H1 (cell line): ENCODE measurements around the gene KYNU. TPM values are rescaled to one million over a fixed set of nuclear protein-coding genes. Genes with fewer than 3 reads are reported as not detected.

Experiments used
- CTCF ChIA-PET: fragments of 300-600 bp; sonication (Branson Sonifier 250); formaldehyde crosslinking; loops from one replicate; lab custom pipeline; 2021; ENCODE audit not compliant: partially characterized antibody; lab: Charles Lee
- POLR2A ChIA-PET: fragments of 300-600 bp; sonication (Branson Sonifier 250); formaldehyde crosslinking; loops from one replicate; lab custom pipeline; 2021; ENCODE audit warnings: inconsistent platforms; ENCODE audit not compliant: partially characterized antibody; lab: Charles Lee
- DNase-seq, 2 experiments: peaks; one replicate each; pipeline versions ENCODE4 v3.0.0 to v3.0.0-alpha.2; 2010 to 2022; ENCODE audit warnings: low spot score in 2 of 2, low read depth in 1 of 2, mixed read lengths in 1 of 2
- FAIRE-seq: peaks from 2 replicates; lab custom pipeline; 2011; peaks lifted over from hg19 to GRCh38; lab: Jason Lieb, UNC
- H2AFZ ChIP-seq: 2 replicates; pipeline ENCODE4 v1.8.1; 2012; ENCODE audit warnings: low read length, inconsistent platforms
- H2AK5ac ChIP-seq: 2 replicates; pipeline ENCODE4 v1.6.1; 2013; ENCODE audit warnings: low read depth, low read length
- H2BK120ac ChIP-seq: replicated peaks from 2 replicates; pipeline ENCODE3; 2013; ENCODE audit warnings: low read depth, low read length, inconsistent platforms
- H2BK12ac ChIP-seq: 2 replicates; pipeline ENCODE4 v1.6.1; 2013; ENCODE audit warnings: low read depth, low read length
- H2BK15ac ChIP-seq: 2 replicates; pipeline ENCODE4 v1.6.1; 2013; ENCODE audit warnings: low read length
- H2BK20ac ChIP-seq: 2 replicates; pipeline ENCODE4 v1.6.1; 2013; ENCODE audit warnings: low read length
- H2BK5ac ChIP-seq: 2 replicates; pipeline ENCODE4 v1.6.1; 2013; ENCODE audit warnings: low read depth, low read length
- H3K14ac ChIP-seq: 2 replicates; pipeline ENCODE4 v1.6.1; 2013; ENCODE audit warnings: inconsistent platforms; ENCODE audit not compliant: insufficient read length
- H3K18ac ChIP-seq: 2 replicates; pipeline ENCODE4 v1.6.1; 2013; ENCODE audit warnings: low read length; ENCODE audit errors: extremely low read depth
- H3K23ac ChIP-seq: 2 replicates; pipeline ENCODE4 v1.6.1; 2013; ENCODE audit warnings: inconsistent platforms; ENCODE audit not compliant: insufficient read length
- H3K23me2 ChIP-seq: 2 replicates; pipeline ENCODE4 v1.6.1; 2013; ENCODE audit warnings: low read depth, low read length
- H3K27ac ChIP-seq: 2 replicates; pipeline ENCODE4 v1.6.1; 2011; ENCODE audit warnings: low read depth, low read length, inconsistent platforms
- H3K27me3 ChIP-seq, 4 experiments: replicated peaks in 1 of 4; 1 replicate in 1 of 4; 2 replicates in 3 of 4; pipeline versions ENCODE4 v1.6.1 to v1.8.1; 2011 to 2013; ENCODE audit warnings: low read length in 3 of 4, mild to moderate bottlenecking in 3 of 4, inconsistent platforms in 2 of 4, mixed read lengths in 2 of 4, moderate library complexity in 1 of 4; ENCODE audit not compliant: control insufficient read depth in 3 of 4, insufficient read depth in 3 of 4; ENCODE audit errors: extremely low read depth in 1 of 4
- H3K36me3 ChIP-seq, 4 experiments: 2 replicates each; pipeline versions ENCODE4 v1.6.1 to v1.8.1; 2011 to 2013; ENCODE audit warnings: mild to moderate bottlenecking in 4 of 4, low read length in 3 of 4, moderate library complexity in 2 of 4, control low read depth in 1 of 4, inconsistent platforms in 1 of 4; ENCODE audit not compliant: insufficient read depth in 4 of 4, control insufficient read depth in 2 of 4
- H3K4ac ChIP-seq: replicated peaks from 2 replicates; pipeline ENCODE3; 2013; ENCODE audit warnings: low read length, low read depth, mixed read lengths, inconsistent platforms; ENCODE audit not compliant: insufficient read length
- H3K4me1 ChIP-seq, 4 experiments: replicated peaks in 1 of 4; 1 replicate in 1 of 4; 2 replicates in 3 of 4; pipeline versions ENCODE4 v1.6.1 to v1.8.1; 2011 to 2013; ENCODE audit warnings: low read length in 3 of 4, inconsistent platforms in 2 of 4, mixed read lengths in 1 of 4; ENCODE audit not compliant: insufficient read depth in 4 of 4, control insufficient read depth in 3 of 4
- H3K4me2 ChIP-seq, 2 experiments: 2 replicates each; pipeline versions ENCODE4 v1.6.1 to v1.8.1; 2011 to 2013; ENCODE audit warnings: low read depth in 2 of 2, low read length in 2 of 2, control low read depth in 1 of 2, inconsistent platforms in 1 of 2, mild to moderate bottlenecking in 1 of 2; ENCODE audit not compliant: insufficient read depth in 1 of 2
- H3K4me3 ChIP-seq, 4 experiments: fragments of 200-600, 300-600 bp in 1 of 4; sonication (generic), shearing (Covaris generic), sonication (Bioruptor Twin) in 1 of 4; 2 replicates each; pipeline versions ENCODE4 v1.5.1 to v1.8.1; 2011 to 2016; ENCODE audit warnings: low read length in 4 of 4, low read depth in 3 of 4, control low read depth in 2 of 4, inconsistent platforms in 2 of 4, mild to moderate bottlenecking in 2 of 4, mixed read lengths in 1 of 4, moderate library complexity in 1 of 4; ENCODE audit not compliant: insufficient read depth in 2 of 4; ENCODE audit errors: extremely low read depth in 1 of 4
- H3K56ac ChIP-seq: replicated peaks from 2 replicates; pipeline ENCODE3; 2013; ENCODE audit warnings: low read depth, mild to moderate bottlenecking, mixed read lengths, low read length, inconsistent platforms; ENCODE audit not compliant: insufficient read length
- H3K79me1 ChIP-seq: 2 replicates; pipeline ENCODE4 v1.6.1; 2013; ENCODE audit warnings: low read depth, low read length, control low read depth
- H3K79me2 ChIP-seq, 2 experiments: 2 replicates each; pipeline versions ENCODE4 v1.6.1 to v1.8.1; 2012 to 2013; ENCODE audit warnings: low read length in 2 of 2, mild to moderate bottlenecking in 2 of 2, inconsistent platforms in 1 of 2; ENCODE audit not compliant: insufficient read depth in 2 of 2, control insufficient read depth in 1 of 2
- H3K9ac ChIP-seq, 4 experiments: replicated peaks in 1 of 4; 1 replicate in 1 of 4; 2 replicates in 3 of 4; pipeline versions ENCODE4 v1.6.1 to v1.8.1; 2011 to 2013; ENCODE audit warnings: low read depth in 3 of 4, low read length in 3 of 4, control low read depth in 2 of 4, mild to moderate bottlenecking in 2 of 4, moderate library complexity in 2 of 4, inconsistent platforms in 1 of 4; ENCODE audit errors: extremely low read depth in 1 of 4
- H3K9me3 ChIP-seq, 2 experiments: 2 replicates each; pipeline versions ENCODE4 v1.6.1 to v1.8.1; 2012 to 2013; ENCODE audit warnings: mild to moderate bottlenecking in 2 of 2, moderate library complexity in 2 of 2, control low read depth in 1 of 2, inconsistent platforms in 1 of 2, low read depth in 1 of 2, low read length in 1 of 2, mixed read lengths in 1 of 2; ENCODE audit not compliant: insufficient read depth in 2 of 2
- H4K20me1 ChIP-seq, 2 experiments: replicated peaks in 1 of 2; 2 replicates each; pipeline versions ENCODE3 to v1.8.1; 2011 to 2013; ENCODE audit warnings: inconsistent platforms in 2 of 2, low read length in 2 of 2, mild to moderate bottlenecking in 1 of 2; ENCODE audit not compliant: insufficient read depth in 2 of 2, control insufficient read depth in 1 of 2
- H4K5ac ChIP-seq: 2 replicates; pipeline ENCODE4 v1.6.1; 2013; ENCODE audit warnings: low read length, low read depth, mixed read lengths, inconsistent platforms; ENCODE audit not compliant: insufficient read length
- H4K8ac ChIP-seq: 2 replicates; pipeline ENCODE4 v1.8.0; 2013; ENCODE audit warnings: mild to moderate bottlenecking, moderate library complexity, low read length, inconsistent platforms; ENCODE audit not compliant: insufficient read depth; ENCODE audit errors: extremely low read depth
- H4K91ac ChIP-seq: replicated peaks from 2 replicates; pipeline ENCODE3; 2013; ENCODE audit warnings: low read length, mixed read lengths, inconsistent platforms; ENCODE audit not compliant: insufficient read length
- CREB1 ChIP-seq: IDR thresholded peaks from 2 replicates; pipeline ENCODE4 v1.6.1; 2012; ENCODE audit warnings: inconsistent platforms
- HDAC2 ChIP-seq, 2 experiments: fragments of 300-600 bp in 1 of 2; sonication (generic) in 1 of 2; IDR thresholded peaks; 2 replicates each; pipeline ENCODE4 v1.6.1; 2011 to 2012; ENCODE audit warnings: low read depth in 2 of 2, low read length in 2 of 2, mild to moderate bottlenecking in 2 of 2, moderate library complexity in 2 of 2, borderline replicate concordance in 1 of 2, inconsistent platforms in 1 of 2
- JUN ChIP-seq: IDR thresholded peaks from 2 replicates; pipeline ENCODE4 v1.6.1; 2011; ENCODE audit warnings: low read depth, mild to moderate bottlenecking, improper control_type of control experiment, low read length
- KDM1A ChIP-seq: fragments of 200-600, 300-600 bp; sonication (generic); IDR thresholded peaks from 2 replicates; pipeline ENCODE4 v1.7.1; 2016; ENCODE audit warnings: mild to moderate bottlenecking, low read length, borderline replicate concordance
- WGBS, 2 experiments: shearing (Covaris generic) in 1 of 2; methylation state at CpG; one replicate each; pipeline versions ENCODE4 v1.1.6 to v1.1.7; 2013 to 2015; ENCODE audit warnings: low lambda C conversion rate in 2 of 2, mixed read lengths in 2 of 2, inconsistent platforms in 1 of 2, low coverage in 1 of 2, missing lambda C conversion rate in 1 of 2; ENCODE audit not compliant: insufficient replicate concordance in 2 of 2, insufficient coverage in 1 of 2, insufficient read length in 1 of 2; ENCODE audit errors: extremely low coverage in 1 of 2, missing lambda C conversion rate in 1 of 2; 5-methylcytosine and 5-hydroxymethylcytosine counted together
- polyA plus RNA-seq, 7 experiments: library from polyadenylated mRNA; depleted of rRNA in 3 of 7; stranded (reverse) in 5 of 7; unstranded in 2 of 7; fragments of >200 nt in 5 of 7; fragments of 200-250 nt in 2 of 7; gene quantifications; 1 replicate in 5 of 7; 2 replicates in 1 of 7; 4 replicates in 1 of 7; pipeline versions ENCODE4 v1.2.1 to v1.2.3, GENCODE V29; 2011 to 2013; ENCODE audit warnings: missing spikeins in 2 of 7, mixed read lengths in 2 of 7
- total RNA-seq: library from RNA; stranded (reverse); fragmentation: NEBNext Ultra II Directional; extraction: Animal tissue kit (Norgen Biotek cat#: 25700); gene quantifications from 2 replicates; pipeline ENCODE4 v1.2.1, GENCODE V29; 2021
- TF ChIP-seq, protein P1 (sequence below): IDR thresholded peaks from 2 replicates; pipeline ENCODE4 v1.6.1; 2012; ENCODE audit warnings: inconsistent platforms

KYNU gene
- total and polyA plus RNA-seq, 2 of the 8 experiments (the other 6 are each of a cell fraction or from before 2014, with no cell fraction given) = 0.09 to 0.13 TPM

DNA sequence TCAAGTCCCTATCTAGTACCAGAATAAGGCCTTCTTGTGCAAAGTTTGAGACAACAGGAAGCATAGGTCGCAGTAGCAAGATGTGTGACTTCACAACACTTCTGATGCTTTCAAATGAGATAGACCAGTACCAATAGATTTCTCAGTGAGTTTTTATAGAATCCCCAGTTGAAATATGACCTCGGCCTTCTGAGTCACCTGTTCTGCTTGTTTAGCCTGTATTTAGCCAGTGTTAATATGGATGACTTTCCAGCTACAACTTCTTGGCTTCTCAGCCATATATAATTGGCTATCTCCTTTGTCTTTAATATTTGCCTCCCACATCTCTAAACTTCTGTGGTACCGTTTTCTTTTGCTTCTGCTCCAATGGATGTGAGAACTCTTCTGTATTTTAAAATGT is 113.8 kb downstream of the KYNU start:
- Histone ChIP-seq H3K18ac (no peak overlapping the region), H4K8ac (no peak overlapping the region), H2BK12ac (no peak overlapping the region), H3K27ac (no peak overlapping the region), H3K4me3 (no peak overlapping the region), H3K79me1 (no peaks in the 10 kb centered on the region), H4K91ac (no peak overlapping the region), H3K14ac (no peak overlapping the region)
- POLR2A ChIA-PET = no interaction called here
- TF ChIP-seq HDAC2 (IDR thresholded peaks at IDR 0.05; ENCODE audit: borderline replicate concordance in 1 of 2, low read depth in 2 of 2, low read length in 2 of 2) (no peak), KDM1A (no peak), JUN (no peak), CREB1 (no peak)
- TF ChIP-seq, protein P1, sequence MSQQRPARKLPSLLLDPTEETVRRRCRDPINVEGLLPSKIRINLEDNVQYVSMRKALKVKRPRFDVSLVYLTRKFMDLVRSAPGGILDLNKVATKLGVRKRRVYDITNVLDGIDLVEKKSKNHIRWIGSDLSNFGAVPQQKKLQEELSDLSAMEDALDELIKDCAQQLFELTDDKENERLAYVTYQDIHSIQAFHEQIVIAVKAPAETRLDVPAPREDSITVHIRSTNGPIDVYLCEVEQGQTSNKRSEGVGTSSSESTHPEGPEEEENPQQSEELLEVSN = no peak
- TF ChIP-seq, all 59 proteins: peak for 0
- no peak overlapping the region for H2BK5ac ChIP-seq
- H3K23me2 ChIP-seq = no peaks in the 10 kb centered on the region
- no peaks in the 10 kb centered on the region for H3K79me2 ChIP-seq
- no peak overlapping the region for H3K23ac ChIP-seq
- 98% methylated on average over 3 of the region's 3 CpGs; no CpG with 5 or more reads in 1 of the 2 experiments for WGBS, 2 experiments
- no peak overlapping the region for H2AFZ ChIP-seq
- FAIRE-seq (no peak), DNase-seq (no peak)
- no peaks in the 10 kb centered on the region for H4K20me1 ChIP-seq
- H2BK20ac ChIP-seq = no peak overlapping the region
- H3K9me3 ChIP-seq = no peaks in the 10 kb centered on the region
- no peaks in the 10 kb centered on the region for H3K36me3 ChIP-seq
- no peak overlapping the region for H4K5ac ChIP-seq
- H2BK15ac ChIP-seq = no peak overlapping the region
- no peak overlapping the region for H3K4me2 ChIP-seq
- H3K27me3 ChIP-seq = no peaks in the 10 kb centered on the region
- H3K9ac ChIP-seq = no peak overlapping the region
- no peak overlapping the region for H3K4ac ChIP-seq
- H3K4me1 ChIP-seq = no peaks in the 10 kb centered on the region
- H2AK5ac ChIP-seq = no peak overlapping the region
- CTCF ChIA-PET = interaction anchor here (1.9 to 5.6 kb wide), 2 partner anchors 10 to 11 kb away, joined by 8 to 28 read pairs; no protein-coding TSS in a partner anchor
- no peak overlapping the region for H3K56ac ChIP-seq
- no peak overlapping the region for H2BK120ac ChIP-seq
